Measurements from ENCODE around the gene CDK17. TPM values are rescaled to one million over a fixed set of nuclear protein-coding genes. Genes with fewer than 3 reads are reported as not detected.
"Not testable (repeated sequence)": the region's sequence is repeated elsewhere in the genome, so short reads cannot be mapped to it uniquely, and the experiment has no call there.

Gene CDK17
- total and polyA plus RNA-seq, 2 of the 8 experiments (the other 6 are each of a cell fraction or from before 2014, with no cell fraction given), result 5.8 to 20.0 TPM

DNA sequence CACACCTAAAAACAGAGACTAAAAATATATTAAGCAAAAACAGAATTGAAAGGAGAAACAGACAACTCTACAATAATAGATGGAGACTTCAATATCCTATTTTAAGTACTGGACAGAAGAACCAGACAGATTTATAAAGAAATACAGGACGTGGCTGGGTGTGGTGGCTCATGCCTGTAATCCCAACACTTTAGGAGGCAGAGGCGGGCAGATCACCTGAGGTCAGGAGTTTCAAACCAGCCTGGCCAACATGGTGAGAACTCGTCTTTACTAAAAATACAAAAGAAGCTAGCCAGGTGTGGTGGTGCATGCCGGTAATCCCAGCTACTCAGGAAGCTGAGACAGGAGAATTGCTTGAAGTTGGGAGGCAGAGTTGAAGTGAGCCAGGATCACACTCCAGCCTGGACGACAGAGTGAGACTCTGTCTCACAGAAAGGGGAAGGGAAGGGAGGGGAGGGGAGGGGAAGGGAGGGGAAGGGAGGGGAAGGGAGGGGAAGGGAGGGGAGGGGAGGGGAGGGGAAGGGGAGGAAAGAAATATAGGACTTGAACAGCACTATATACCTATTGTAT lies 53.0 kb downstream of the CDK17 start (continued):
- TF ChIP-seq SP4 (IDR thresholded peaks at IDR 0.05; ENCODE audit: low read length) (no peak), TBP (IDR thresholded peaks at IDR 0.05; ENCODE audit: low read depth, low read length) (no peak), SRF (IDR thresholded peaks at IDR 0.05; ENCODE audit: low read depth, low read length) (no peak)

DNA sequence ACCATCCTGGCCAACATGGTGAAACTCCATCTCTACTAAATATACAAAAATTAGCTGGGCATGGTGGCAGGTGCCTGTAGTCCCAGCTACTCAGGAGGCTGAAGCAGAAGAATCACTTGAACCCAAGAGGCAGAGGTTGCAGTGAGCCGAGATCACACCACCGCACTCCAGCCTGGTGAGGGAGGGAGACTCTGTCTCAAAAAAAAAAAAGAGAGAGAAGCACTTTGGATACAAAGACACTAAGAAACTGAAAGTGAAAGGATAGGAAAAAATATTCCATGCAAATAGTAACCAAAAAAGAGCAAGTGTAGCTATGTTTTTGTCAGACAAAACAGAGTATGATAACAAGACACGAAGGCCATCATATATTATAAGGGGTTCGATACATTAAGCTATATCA lies 53.5 kb downstream of the CDK17 start:
- FAIRE-seq; H2BK5ac ChIP-seq (ENCODE audit: low read depth, low read length); H2BK120ac ChIP-seq (replicated peaks; ENCODE audit: low read depth, low read length); H3K14ac ChIP-seq (ENCODE audit: insufficient read length); H3K23me2 ChIP-seq (ENCODE audit: low read depth, low read length); H4K20me1 ChIP-seq (replicated peaks in 1 of 2; ENCODE audit: control insufficient read depth in 1 of 2, insufficient read depth in 2 of 2, low read length in 2 of 2); H3K27me3 ChIP-seq (replicated peaks in 1 of 4; ENCODE audit: control insufficient read depth in 3 of 4, extremely low read depth in 1 of 4, insufficient read depth in 3 of 4, low read length in 3 of 4); H4K8ac ChIP-seq (ENCODE audit: extremely low read depth, insufficient read depth, low read length); POLR2A ChIA-PET (ENCODE audit: partially characterized antibody); H3K23ac ChIP-seq (ENCODE audit: insufficient read length); H3K4me1 ChIP-seq (replicated peaks in 1 of 4; ENCODE audit: control insufficient read depth in 3 of 4, insufficient read depth in 4 of 4, low read length in 3 of 4); H3K18ac ChIP-seq (ENCODE audit: extremely low read depth, low read length); H3K9ac ChIP-seq (replicated peaks in 1 of 4; ENCODE audit: extremely low read depth in 1 of 4, low read depth in 3 of 4, low read length in 3 of 4); H3K4ac ChIP-seq (replicated peaks; ENCODE audit: insufficient read length, low read depth, low read length); H2AK5ac ChIP-seq (ENCODE audit: low read depth, low read length); H3K9me3 ChIP-seq (ENCODE audit: insufficient read depth in 2 of 2, low read depth in 1 of 2, low read length in 1 of 2); H2AFZ ChIP-seq (ENCODE audit: low read length); H3K36me3 ChIP-seq (ENCODE audit: control insufficient read depth in 2 of 4, insufficient read depth in 4 of 4, low read length in 3 of 4); H3K4me2 ChIP-seq (ENCODE audit: insufficient read depth in 1 of 2, low read depth in 2 of 2, low read length in 2 of 2); H3K79me1 ChIP-seq (ENCODE audit: low read depth, low read length); H3K56ac ChIP-seq (replicated peaks; ENCODE audit: insufficient read length, low read depth, low read length); H2BK12ac ChIP-seq (ENCODE audit: low read depth, low read length); H2BK20ac ChIP-seq (ENCODE audit: low read length); H2BK15ac ChIP-seq (ENCODE audit: low read length); DNase-seq (ENCODE audit: low read depth in 1 of 2, low spot score in 2 of 2); H3K27ac ChIP-seq (ENCODE audit: low read depth, low read length); H4K5ac ChIP-seq (ENCODE audit: insufficient read length, low read depth, low read length); H4K91ac ChIP-seq (replicated peaks; ENCODE audit: insufficient read length, low read length); H3K4me3 ChIP-seq (ENCODE audit: extremely low read depth in 1 of 4, insufficient read depth in 2 of 4, low read depth in 3 of 4, low read length in 4 of 4): not testable (repeated sequence)
- CTCF ChIA-PET (ENCODE audit: partially characterized antibody), result interaction anchor here (0.6 to 1.7 kb wide), 3 partner anchors 10 to 288 kb away, joined by 3 to 5 read pairs (median 5); no protein-coding TSS in a partner anchor
- 90% methylated on average over 4 of the region's 4 CpGs; no CpG with 5 or more reads in 1 of the 2 experiments for WGBS, 2 experiments (ENCODE audit: extremely low coverage in 1 of 2, insufficient coverage in 1 of 2, insufficient read length in 1 of 2, insufficient replicate concordance in 2 of 2, low coverage in 1 of 2, low lambda C conversion rate in 2 of 2, missing lambda C conversion rate in 1 of 2)
- H3K79me2 ChIP-seq (ENCODE audit: control insufficient read depth in 1 of 2, insufficient read depth in 2 of 2, low read length in 2 of 2), result peaks cover 0 to 58% of the 10 kb centered on the region in 2 experiments; a peak in 2 of 4 replicates
